SH-SY5Y (cell line): Measurements from ENCODE around the gene DNAAF5.

Experiments
- GATA2 ChIP-seq: IDR thresholded peaks from 2 replicates; pipeline ENCODE4 v1.6.1; 2011; ENCODE audit warnings: mild to moderate bottlenecking, low read depth, low read length
- GATA3 ChIP-seq: IDR thresholded peaks from 2 replicates; pipeline ENCODE4 v1.6.1; 2011; ENCODE audit warnings: low read depth, mild to moderate bottlenecking, low read length, moderate library complexity

DNA sequence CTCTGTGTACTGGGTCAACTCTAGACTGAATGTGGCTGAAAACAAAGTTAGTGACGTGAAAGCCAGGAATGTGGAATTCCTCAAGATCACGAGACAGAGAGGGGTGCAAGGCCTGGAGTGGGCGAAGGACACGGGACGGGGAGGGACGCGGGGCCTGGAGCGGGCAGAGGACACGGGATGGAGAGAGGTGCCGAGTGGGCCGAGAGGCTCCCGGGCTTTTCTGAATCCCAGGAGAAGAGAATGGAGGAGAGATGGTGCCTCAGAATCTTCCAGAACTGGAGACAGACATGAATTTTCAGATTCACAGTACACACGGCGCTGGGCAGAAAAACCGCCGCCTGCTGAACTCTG lies 51.2 kb downstream of the DNAAF5 start:
- no peak for TF ChIP-seq GATA2
- no peak for TF ChIP-seq GATA3
